Measurements from ENCODE around the gene ASXL1.
"Not testable (repeated sequence)": the region's sequence is repeated elsewhere in the genome, so short reads cannot be mapped to it uniquely, and the experiment has no call there.

Gene ASXL1

GRCh38 chr20:32462900-32463641 is 104.9 kb downstream of the ASXL1 start:
- in situ Hi-C loops (cut with HindIII; ENCODE audit: low sequenced_read_pairs) = no loop called here

- in situ Hi-C loops (cut with HindIII; ENCODE audit: low sequenced_read_pairs) = no loop called here
Observed at GRCh38 chr20:32463642-32464400, 105.7 kb downstream of the ASXL1 start.

- in situ Hi-C loops (cut with HindIII; ENCODE audit: low sequenced_read_pairs) = no loop called here
Observed at GRCh38 chr20:32464401-32465091, 106.4 kb downstream of the ASXL1 start.

GRCh38 chr20:32465092-32465900 is 107.2 kb downstream of the ASXL1 start:
- in situ Hi-C loops (cut with HindIII; ENCODE audit: low sequenced_read_pairs) = no loop called here

- in situ Hi-C loops (cut with HindIII; ENCODE audit: low sequenced_read_pairs) = not testable (repeated sequence)
Observed at GRCh38 chr20:32465901-32466675, 108.0 kb downstream of the ASXL1 start.

GRCh38 chr20:32466739-32467505 is 108.8 kb downstream of the ASXL1 start:
- in situ Hi-C loops (cut with HindIII; ENCODE audit: low sequenced_read_pairs) = no loop called here

- in situ Hi-C loops (cut with HindIII; ENCODE audit: low sequenced_read_pairs) = no loop called here
Observed at GRCh38 chr20:32467506-32468312, 109.6 kb downstream of the ASXL1 start.

GRCh38 chr20:32468313-32468640 is 110.1 kb downstream of the ASXL1 start:
- in situ Hi-C loops (cut with HindIII; ENCODE audit: low sequenced_read_pairs) = no loop called here

GRCh38 chr20:32468860-32469259 is 110.7 kb downstream of the ASXL1 start:
- in situ Hi-C loops (cut with HindIII; ENCODE audit: low sequenced_read_pairs) = no loop called here

GRCh38 chr20:32470025-32470861 is 112.1 kb downstream of the ASXL1 start:
- in situ Hi-C loops (cut with HindIII; ENCODE audit: low sequenced_read_pairs) = no loop called here

DNA sequence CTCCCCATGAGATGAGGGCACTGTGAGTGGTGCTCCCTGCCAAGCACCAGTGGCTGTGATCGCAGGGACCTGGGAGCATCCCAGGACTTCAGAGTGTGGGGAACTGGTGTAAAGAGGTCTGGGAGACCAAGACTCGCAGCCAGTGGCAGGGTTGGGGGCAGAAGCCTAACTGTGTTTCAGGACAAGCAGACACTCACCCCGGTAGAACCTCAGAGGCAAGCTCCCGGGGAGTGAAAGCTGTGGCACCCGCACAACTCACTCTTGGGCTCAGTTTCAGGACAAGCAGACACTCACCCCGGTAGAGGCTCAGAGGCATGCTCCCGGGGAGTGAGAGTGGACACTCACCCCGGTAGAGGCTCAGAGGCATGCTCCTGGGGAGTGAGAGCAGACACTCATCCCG is 112.8 kb downstream of the ASXL1 start:
- in situ Hi-C loops (cut with HindIII; ENCODE audit: low sequenced_read_pairs) = no loop called here

DNA sequence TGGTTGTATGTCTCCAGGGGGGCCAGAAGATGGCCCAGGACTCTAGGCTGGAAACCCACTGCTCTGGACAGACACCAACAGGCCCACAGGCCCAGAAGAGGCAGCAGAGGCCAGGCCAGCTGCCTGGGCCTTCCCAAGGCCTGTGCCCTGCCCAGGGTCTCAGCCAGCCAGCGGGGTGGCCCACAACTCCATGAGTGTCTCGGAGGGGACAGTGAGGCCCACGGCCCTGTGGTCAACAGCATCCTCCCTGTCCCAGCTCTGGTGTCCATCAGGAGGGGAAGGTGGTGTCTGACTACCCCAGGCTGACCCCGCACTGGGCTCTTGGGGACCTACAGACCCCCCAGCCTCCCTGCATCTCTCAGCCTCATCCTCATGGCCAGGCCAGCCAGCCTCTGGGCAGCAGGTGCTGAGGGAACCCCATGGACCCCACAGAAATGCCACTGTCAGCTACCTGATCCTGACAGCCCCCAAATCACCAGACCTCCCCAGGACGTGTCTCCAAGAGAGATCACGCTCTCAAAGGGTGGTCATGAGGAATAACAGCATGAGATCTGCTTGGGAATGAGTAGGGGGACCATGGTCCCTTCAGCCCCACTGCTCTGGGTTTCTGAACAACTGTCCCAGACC is 114.6 kb downstream of the ASXL1 start:
- in situ Hi-C loops (cut with HindIII; ENCODE audit: low sequenced_read_pairs) = no loop called here

- in situ Hi-C loops (cut with HindIII; ENCODE audit: low sequenced_read_pairs) = no loop called here
Observed at GRCh38 chr20:32473231-32474008, 115.3 kb downstream of the ASXL1 start.

DNA sequence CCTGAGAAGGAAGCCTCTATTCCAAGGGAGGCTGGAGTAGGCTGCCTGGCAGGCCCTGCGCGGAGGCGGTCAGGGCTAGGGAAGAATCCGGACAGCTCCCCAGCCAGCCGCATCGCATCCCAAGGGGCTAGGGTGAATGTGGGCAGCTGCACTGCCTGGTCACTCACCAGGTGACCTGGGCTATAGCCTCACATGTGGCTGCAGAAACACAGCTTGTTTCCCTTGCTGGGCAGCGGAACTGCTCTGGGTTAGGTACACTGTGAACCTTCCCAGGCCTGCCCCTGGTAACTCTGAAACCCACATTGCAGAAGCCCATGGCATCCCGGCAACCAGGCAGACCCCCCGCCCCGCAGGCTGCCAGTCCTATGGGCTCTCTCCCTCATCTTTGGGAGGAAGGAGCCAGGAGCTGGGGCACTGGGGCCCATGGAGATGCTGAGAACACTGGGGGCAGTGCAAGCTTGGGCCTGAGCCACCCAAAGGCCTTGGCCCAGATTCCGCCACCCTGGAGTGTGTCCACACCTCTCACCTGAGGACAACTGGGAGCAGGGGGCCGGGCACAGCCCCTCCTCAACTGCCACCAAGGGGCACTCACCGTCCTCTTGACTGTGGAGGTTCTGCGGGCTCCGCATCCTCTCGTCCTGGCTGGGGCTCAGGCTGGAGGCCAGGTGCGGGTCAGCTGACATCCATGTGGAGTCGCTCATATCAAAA is 116.0 kb downstream of the ASXL1 start:
- in situ Hi-C loops (cut with HindIII; ENCODE audit: low sequenced_read_pairs) = no loop called here

DNA sequence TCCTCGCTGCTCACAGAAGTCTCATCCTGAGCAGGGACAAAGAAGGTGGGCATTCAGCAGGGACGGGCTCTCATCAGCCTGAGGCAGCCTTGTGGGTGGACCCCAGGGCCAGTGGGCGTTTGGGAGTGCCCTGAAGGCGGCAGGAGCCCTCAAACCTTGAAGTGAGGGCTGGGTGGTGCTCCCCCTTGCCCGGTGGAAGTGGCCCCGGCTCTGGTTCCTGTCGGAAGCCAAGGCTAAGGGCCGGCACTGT is 116.5 kb downstream of the ASXL1 start:
- in situ Hi-C loops (cut with HindIII; ENCODE audit: low sequenced_read_pairs) = no loop called here

Measured in endothelial cell of hepatic sinusoid (primary cell).